PC-9 (cell line): ENCODE results near the gene KCNIP1.

Source experiments
- CTCF ChIP-seq: fragments of 200-600 bp; sonication (generic); conservative IDR thresholded peaks from 2 replicates; pipeline ENCODE4 v1.6.1; 2017; ENCODE audit warnings: mixed run types, antibody characterized with exemption, mild to moderate bottlenecking, moderate library complexity
- EZH2 ChIP-seq: fragments of 200-600 bp; sonication (generic); IDR thresholded peaks from 2 replicates; pipeline ENCODE4 v1.8.0; 2017; ENCODE audit warnings: antibody characterized with exemption, low read depth

DNA sequence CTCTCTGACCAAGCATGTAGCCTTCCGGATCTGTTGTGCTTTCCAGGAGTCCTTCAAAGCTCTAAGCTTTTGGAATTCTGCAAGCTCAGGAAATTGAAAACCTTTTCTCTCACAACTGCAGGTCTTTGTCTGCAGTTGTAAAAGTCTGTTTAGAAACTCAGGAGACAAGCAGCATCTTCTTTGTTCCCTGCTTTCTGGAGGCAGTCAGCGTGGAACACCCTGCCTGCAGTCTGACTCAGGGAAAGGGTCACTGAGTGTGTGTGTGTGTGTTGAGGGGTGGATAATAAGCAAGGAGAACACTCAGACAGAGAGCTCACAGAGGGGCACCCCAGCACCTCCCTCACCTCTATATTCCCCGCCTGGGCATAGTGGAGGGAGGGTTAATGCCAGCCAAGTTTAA, 29.1 kb downstream of the KCNIP1 start:
- TF ChIP-seq CTCF (no peak), EZH2 (no peak)
